GM06990 (cell line): Measurements from ENCODE around the gene FOXN1.
"Not testable (repeated sequence)": the region's sequence is repeated elsewhere in the genome, so short reads cannot be mapped to it uniquely, and the experiment has no call there.

ENCODE experiments used
- DNase-seq: peaks from one replicate; pipeline ENCODE4 v3.0.0-alpha.2; 2011; ENCODE audit not compliant: insufficient read length; ENCODE audit errors: extremely low read depth
- H3K27me3 ChIP-seq: replicated peaks from 2 replicates; pipeline ENCODE4 v1.6.0; 2011; ENCODE audit warnings: low read length; ENCODE audit not compliant: control insufficient read depth, insufficient read depth
- H3K36me3 ChIP-seq: 2 replicates; pipeline ENCODE4 v1.5.1; 2011; ENCODE audit warnings: low read length; ENCODE audit not compliant: control insufficient read depth, insufficient read depth
- H3K4me3 ChIP-seq: replicated peaks from 2 replicates; pipeline ENCODE4 v1.5.1; 2011; ENCODE audit warnings: low read depth, mild to moderate bottlenecking, control low read depth, low read length
- TF ChIP-seq, protein P1 (sequence below): IDR thresholded peaks from 2 replicates; pipeline ENCODE4 v1.5.1; 2011; ENCODE audit warnings: low read length, control low read depth, mild to moderate bottlenecking, inconsistent platforms; ENCODE audit not compliant: insufficient read depth, poor library complexity, severe bottlenecking

Gene FOXN1, protein sequence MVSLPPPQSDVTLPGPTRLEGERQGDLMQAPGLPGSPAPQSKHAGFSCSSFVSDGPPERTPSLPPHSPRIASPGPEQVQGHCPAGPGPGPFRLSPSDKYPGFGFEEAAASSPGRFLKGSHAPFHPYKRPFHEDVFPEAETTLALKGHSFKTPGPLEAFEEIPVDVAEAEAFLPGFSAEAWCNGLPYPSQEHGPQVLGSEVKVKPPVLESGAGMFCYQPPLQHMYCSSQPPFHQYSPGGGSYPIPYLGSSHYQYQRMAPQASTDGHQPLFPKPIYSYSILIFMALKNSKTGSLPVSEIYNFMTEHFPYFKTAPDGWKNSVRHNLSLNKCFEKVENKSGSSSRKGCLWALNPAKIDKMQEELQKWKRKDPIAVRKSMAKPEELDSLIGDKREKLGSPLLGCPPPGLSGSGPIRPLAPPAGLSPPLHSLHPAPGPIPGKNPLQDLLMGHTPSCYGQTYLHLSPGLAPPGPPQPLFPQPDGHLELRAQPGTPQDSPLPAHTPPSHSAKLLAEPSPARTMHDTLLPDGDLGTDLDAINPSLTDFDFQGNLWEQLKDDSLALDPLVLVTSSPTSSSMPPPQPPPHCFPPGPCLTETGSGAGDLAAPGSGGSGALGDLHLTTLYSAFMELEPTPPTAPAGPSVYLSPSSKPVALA

DNA sequence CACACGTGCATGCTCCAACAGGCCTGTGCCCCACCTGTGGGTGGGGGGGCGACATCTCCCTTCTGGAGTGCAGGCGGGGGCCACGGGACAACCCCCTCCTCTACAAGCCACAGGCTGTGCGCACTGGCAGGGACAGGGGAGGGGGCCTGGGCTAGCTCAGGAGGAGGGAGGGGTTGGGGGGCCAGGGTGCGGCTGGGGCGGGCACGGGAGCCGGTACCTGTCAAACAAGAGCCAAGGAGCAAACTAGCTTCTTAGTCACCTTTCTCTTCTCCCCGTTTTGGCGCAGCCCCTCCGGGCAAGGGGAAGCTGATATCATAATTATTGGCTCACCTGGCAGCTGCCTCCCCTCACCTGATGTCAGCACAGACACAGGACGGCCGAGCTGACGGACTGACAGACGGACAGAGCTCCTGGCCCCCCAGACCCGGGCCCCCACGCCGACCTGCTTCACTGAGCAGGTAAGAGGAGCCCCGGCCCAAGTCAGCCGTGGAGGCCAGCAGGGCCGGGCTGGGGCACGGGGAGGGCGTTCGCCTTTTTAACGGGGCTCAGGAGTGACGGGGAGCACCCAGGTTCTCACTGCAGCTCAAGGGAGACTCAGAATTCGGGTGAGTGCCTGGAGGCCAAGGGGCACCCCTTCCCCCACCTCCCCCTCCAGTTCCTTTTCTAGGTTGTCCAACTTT lies at the start of gene FOXN1:
Gene FOXN1, plus strand, starts transcription at position 363 of the 680 bp plus-strand sequence. CDS start 17,622 bp downstream, outside the sequence.
- no peak within 1 kb of the TSS for H3K4me3 ChIP-seq
- H3K27me3 ChIP-seq, result no peaks in the 10 kb centered on the region
- TF ChIP-seq, protein P1, sequence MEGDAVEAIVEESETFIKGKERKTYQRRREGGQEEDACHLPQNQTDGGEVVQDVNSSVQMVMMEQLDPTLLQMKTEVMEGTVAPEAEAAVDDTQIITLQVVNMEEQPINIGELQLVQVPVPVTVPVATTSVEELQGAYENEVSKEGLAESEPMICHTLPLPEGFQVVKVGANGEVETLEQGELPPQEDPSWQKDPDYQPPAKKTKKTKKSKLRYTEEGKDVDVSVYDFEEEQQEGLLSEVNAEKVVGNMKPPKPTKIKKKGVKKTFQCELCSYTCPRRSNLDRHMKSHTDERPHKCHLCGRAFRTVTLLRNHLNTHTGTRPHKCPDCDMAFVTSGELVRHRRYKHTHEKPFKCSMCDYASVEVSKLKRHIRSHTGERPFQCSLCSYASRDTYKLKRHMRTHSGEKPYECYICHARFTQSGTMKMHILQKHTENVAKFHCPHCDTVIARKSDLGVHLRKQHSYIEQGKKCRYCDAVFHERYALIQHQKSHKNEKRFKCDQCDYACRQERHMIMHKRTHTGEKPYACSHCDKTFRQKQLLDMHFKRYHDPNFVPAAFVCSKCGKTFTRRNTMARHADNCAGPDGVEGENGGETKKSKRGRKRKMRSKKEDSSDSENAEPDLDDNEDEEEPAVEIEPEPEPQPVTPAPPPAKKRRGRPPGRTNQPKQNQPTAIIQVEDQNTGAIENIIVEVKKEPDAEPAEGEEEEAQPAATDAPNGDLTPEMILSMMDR, result no peak
- no peaks in the 10 kb centered on the region for H3K36me3 ChIP-seq
- no peak for DNase-seq

DNA sequence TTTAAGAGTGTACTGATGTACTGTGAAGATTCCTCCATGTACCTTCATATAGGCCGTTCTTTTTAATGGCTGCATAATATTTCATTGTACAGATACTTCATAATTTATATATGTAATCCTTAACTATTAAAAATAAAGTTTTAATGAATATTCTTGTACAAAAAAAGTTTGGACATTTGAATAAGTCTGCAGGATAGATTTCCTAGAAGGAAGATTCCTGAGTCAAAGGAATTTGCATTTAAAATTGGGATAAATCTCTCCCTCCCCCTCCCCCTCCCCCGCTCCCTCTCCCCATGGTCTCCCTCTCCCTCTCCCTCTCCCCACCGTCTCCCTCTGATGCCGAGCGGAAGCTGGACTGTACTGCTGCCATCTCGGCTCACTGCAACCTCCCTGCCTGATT lies 48.3 kb upstream of the FOXN1 start:
- no peak overlapping the region for H3K4me3 ChIP-seq
- TF ChIP-seq, protein P1, result no peak
- no peaks in the 10 kb centered on the region for H3K36me3 ChIP-seq
- no peaks in the 10 kb centered on the region for H3K27me3 ChIP-seq
- no peak for DNase-seq

DNA sequence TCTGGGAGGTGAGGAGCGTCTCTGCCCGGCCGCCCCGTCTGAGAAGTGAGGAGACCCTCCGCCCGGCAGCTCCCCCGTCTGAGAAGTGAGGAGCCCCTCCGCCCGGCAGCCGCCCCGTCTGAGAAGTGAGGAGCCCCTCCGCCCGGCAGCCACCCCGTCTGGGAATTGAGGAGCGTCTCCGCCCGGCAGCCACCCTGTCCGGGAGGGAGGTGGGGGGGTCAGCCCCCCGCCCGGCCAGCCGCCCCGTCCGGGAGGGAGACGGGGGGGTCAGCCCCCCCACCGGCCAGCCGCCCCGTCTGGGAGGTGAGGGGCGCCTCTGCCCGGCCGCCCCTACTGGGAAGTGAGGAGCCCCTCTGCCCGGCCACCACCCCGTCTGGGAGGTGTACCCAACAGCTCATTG lies 47.3 kb upstream of the FOXN1 start:
- not testable (repeated sequence) for H3K36me3 ChIP-seq, DNase-seq, H3K4me3 ChIP-seq, H3K27me3 ChIP-seq

DNA sequence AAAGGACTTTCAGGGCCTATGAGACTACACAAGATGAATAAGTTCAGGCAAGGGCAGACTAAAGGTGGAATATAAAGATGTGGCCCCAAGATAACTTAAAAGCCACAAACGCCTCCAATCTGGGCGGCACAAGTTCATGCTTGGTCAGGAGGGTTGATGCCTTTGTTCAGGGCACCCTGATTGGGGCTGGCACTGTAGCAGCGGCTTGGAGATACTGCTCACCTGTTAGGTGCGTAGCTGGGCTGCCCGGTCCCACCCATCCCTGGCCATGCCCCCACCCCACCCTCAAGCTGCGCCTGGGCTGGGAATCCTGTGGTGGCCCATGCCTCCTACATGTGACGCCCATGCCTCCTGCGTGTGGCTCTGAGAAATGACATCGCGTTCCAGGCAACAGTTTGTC lies 45.2 kb upstream of the FOXN1 start:
- Histone ChIP-seq H3K36me3 (no peaks in the 10 kb centered on the region), H3K27me3 (no peaks in the 10 kb centered on the region), H3K4me3 (no peak overlapping the region)
- TF ChIP-seq, protein P1, result no peak
- DNase-seq, result no peak

DNA sequence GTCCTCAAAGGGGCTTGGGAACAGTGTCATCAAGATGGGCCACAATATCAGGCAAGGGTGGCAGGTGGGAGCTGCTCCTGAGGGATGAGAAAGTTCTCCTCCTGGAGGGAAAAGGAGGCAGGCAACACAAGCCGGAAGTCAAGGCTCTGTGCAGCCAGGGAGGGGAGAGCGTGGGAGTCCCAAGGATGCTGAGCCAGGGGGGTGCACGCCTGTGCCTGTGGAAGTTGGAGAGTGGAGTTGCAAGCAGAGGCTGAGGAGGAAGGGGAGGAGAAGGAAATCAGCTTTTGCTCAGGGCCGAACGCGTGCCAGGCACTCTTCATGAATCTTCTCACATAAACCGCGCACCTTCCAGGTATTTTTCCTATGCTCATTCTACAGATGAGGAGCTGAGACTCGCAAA lies 40.1 kb upstream of the FOXN1 start:
- Histone ChIP-seq H3K4me3 (no peak overlapping the region), H3K27me3 (no peaks in the 10 kb centered on the region), H3K36me3 (no peaks in the 10 kb centered on the region)
- TF ChIP-seq, protein P1, result no peak
- DNase-seq, result no peak

DNA sequence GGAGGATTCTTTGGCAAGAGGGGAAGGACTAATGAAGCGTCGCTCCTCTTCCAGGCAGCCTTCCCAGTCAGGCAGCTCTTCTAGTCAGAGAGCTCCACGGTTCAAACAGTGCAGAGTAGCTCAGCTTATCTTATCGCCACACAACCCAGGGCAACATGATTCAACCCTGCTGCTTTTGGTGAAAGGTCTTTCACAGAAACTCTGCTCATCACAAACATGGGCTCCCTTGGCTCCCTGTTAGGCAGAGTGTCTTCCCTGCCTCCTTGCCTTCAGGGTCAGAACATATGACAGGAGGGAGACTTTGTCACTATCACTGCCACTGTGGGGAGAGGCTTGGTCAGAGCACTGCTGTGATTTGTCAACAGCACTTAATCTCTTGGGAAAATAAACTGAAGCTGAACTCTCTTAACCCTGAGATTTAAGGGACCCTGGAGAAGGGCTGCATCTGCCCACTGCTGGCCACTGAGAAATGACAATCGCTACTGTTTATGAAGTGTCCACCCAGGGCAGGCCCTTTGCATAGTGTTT lies 39.6 kb upstream of the FOXN1 start:
- no peak overlapping the region for H3K4me3 ChIP-seq
- no peaks in the 10 kb centered on the region for H3K27me3 ChIP-seq
- DNase-seq, result no peak
- no peaks in the 10 kb centered on the region for H3K36me3 ChIP-seq
- TF ChIP-seq, protein P1, result no peak
